Right lobe of liver (tissue), 4 donors: ENCODE measurements around the gene MED20.

Source experiments
- POLR2A ChIP-seq: fragments of 450-650 bp; IDR thresholded peaks from one replicate; pipeline ENCODE4 v1.6.1; 2017; ENCODE audit warnings: antibody characterized with exemption, mild to moderate bottlenecking
- TF ChIP-seq, protein P1 (sequence below), 4 donors: fragments of 200-600 bp in 3 of 4; fragments of 450-650 bp in 1 of 4; IDR thresholded peaks; one replicate each; pipeline versions ENCODE4 v1.5.1 to v1.8.0; 2016 to 2022; ENCODE audit warnings: antibody characterized with exemption in 4 of 4, mild to moderate bottlenecking in 2 of 4
- donor health status: DM: no; HTN: no; CAD: no.
- donor health status: DM: no; HTN: no; CAD: no.
- donor health status: DM: no; HTN: yes; CAD: no.

DNA sequence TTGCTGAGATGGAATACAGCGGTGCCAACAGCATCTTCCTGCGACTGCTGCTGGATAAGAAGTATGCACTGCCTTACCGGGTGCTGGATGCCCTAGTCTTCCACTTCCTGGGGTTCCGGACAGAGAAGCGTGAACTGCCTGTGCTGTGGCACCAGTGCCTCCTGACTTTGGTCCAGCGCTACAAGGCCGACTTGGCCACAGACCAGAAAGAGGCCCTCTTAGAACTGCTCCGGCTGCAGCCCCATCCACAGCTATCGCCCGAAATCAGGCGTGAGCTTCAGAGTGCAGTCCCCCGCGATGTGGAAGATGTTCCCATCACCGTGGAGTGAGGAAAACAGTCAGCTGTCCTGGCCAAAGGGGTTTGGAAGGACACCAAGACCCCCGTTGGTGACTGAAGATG is 11.4 kb upstream of the MED20 start:
- TF ChIP-seq, protein P1, sequence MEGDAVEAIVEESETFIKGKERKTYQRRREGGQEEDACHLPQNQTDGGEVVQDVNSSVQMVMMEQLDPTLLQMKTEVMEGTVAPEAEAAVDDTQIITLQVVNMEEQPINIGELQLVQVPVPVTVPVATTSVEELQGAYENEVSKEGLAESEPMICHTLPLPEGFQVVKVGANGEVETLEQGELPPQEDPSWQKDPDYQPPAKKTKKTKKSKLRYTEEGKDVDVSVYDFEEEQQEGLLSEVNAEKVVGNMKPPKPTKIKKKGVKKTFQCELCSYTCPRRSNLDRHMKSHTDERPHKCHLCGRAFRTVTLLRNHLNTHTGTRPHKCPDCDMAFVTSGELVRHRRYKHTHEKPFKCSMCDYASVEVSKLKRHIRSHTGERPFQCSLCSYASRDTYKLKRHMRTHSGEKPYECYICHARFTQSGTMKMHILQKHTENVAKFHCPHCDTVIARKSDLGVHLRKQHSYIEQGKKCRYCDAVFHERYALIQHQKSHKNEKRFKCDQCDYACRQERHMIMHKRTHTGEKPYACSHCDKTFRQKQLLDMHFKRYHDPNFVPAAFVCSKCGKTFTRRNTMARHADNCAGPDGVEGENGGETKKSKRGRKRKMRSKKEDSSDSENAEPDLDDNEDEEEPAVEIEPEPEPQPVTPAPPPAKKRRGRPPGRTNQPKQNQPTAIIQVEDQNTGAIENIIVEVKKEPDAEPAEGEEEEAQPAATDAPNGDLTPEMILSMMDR (IDR thresholded peaks at IDR 0.05), result no peak
- no peak for TF ChIP-seq POLR2A
